Lower leg skin (tissue), 4 donors: ENCODE results near the gene MPP7. TPM values are rescaled to one million over a fixed set of nuclear protein-coding genes. Genes with fewer than 3 reads are reported as not detected.

ENCODE experiments used
- DNase-seq, 2 donors: peaks; one replicate each; pipeline ENCODE4 v3.0.0-alpha.2; 2019; ENCODE audit warnings: low spot score in 2 of 2
- H3K4me3 ChIP-seq: fragments of 200-600 bp; sonication (generic); 2 replicates; pipeline ENCODE4 v1.5.1; 2017; ENCODE audit warnings: mild to moderate bottlenecking, low read depth; ENCODE audit not compliant: poor library complexity, severe bottlenecking
- POLR2A ChIP-seq, 2 donors: fragments of 450-650 bp; IDR thresholded peaks; one replicate each; pipeline ENCODE4 v1.6.1; 2016 to 2017; ENCODE audit warnings: antibody characterized with exemption in 2 of 2, mild to moderate bottlenecking in 1 of 2, moderate library complexity in 1 of 2
- WGBS, 2 donors: methylation state at CpG; one replicate each; pipeline ENCODE4 v1.1.5; 2018; 5-methylcytosine and 5-hydroxymethylcytosine counted together
- intact Hi-C: fragments of 100-400 bp; cut with DNase I; formaldehyde crosslinking; loops from one replicate; pipeline ENCODE4 v1.15.0; 2023; ENCODE audit warnings: low total_unique reads
- total RNA-seq, 4 donors: library from RNA; depleted of rRNA; stranded (reverse); fragments of >200 nt; gene quantifications; one replicate each; pipeline ENCODE4 v1.1.0, GENCODE V29; 2016
- TF ChIP-seq, protein P1 (sequence below), 3 donors: fragments of 450-650 bp; IDR thresholded peaks; one replicate each; pipeline ENCODE4 v1.5.1; 2016; ENCODE audit warnings: antibody characterized with exemption in 3 of 3, mild to moderate bottlenecking in 3 of 3, moderate library complexity in 2 of 3

MPP7 gene
- total RNA-seq, 4 donors from 2014 or later: 48.2 to 66.7 (median 59.0) TPM

DNA sequence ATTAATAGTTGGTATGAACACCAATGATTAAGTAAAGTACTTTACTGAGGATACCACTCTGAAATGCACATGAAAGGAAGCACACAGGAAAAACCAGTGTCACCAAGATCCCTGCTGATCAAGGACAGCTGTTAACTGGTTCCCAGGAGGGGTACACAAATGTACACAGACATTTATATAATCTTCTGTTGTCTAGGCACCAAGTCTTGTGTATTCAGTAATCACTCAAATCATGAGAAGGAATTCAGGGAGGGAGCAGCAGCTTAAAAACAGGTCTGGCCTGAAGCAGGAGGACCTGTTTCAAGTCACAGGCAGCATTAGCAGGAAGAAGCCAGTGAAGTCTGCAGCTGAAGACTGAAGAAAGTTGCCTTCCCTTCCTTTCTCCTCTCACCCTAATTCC lies 18.7 kb downstream of the MPP7 start:
- TF ChIP-seq, protein P1, sequence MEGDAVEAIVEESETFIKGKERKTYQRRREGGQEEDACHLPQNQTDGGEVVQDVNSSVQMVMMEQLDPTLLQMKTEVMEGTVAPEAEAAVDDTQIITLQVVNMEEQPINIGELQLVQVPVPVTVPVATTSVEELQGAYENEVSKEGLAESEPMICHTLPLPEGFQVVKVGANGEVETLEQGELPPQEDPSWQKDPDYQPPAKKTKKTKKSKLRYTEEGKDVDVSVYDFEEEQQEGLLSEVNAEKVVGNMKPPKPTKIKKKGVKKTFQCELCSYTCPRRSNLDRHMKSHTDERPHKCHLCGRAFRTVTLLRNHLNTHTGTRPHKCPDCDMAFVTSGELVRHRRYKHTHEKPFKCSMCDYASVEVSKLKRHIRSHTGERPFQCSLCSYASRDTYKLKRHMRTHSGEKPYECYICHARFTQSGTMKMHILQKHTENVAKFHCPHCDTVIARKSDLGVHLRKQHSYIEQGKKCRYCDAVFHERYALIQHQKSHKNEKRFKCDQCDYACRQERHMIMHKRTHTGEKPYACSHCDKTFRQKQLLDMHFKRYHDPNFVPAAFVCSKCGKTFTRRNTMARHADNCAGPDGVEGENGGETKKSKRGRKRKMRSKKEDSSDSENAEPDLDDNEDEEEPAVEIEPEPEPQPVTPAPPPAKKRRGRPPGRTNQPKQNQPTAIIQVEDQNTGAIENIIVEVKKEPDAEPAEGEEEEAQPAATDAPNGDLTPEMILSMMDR (IDR thresholded peaks at IDR 0.05): no peak
- TF ChIP-seq POLR2A (IDR thresholded peaks at IDR 0.05): no peak
- DNase-seq: peak in 1 of 2 donors; percentile 32
- no peak overlapping the region for H3K4me3 ChIP-seq
- intact Hi-C loops: no loop called here

DNA sequence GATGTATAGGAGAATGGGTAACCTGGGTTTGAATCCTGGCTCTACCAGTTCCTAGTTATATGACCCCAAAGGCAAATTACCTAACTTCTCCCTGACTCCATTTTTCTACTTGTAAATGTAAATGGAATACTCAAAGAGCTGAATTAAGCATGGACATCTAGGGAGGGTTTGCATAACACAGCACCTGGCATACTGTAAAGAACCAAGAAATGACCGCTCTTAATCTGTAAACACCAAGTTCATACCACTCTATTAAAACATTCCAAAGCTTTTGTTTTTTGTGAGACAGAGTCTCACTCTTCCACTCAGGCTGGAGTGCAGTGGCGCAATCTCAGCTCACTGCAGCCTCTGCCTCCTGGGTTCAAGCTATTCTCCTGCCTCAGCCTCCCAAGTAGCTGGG lies 19.6 kb downstream of the MPP7 start:
- no peak for DNase-seq
- 97 to 100% methylated on average over 2 of the region's 2 CpGs for whole genome bisulfite sequencing, 2 donors
- TF ChIP-seq, protein P1 (IDR thresholded peaks at IDR 0.05): no peak
- TF ChIP-seq POLR2A (IDR thresholded peaks at IDR 0.05): no peak
- no peak overlapping the region for H3K4me3 ChIP-seq
- intact Hi-C loops: no loop called here

DNA sequence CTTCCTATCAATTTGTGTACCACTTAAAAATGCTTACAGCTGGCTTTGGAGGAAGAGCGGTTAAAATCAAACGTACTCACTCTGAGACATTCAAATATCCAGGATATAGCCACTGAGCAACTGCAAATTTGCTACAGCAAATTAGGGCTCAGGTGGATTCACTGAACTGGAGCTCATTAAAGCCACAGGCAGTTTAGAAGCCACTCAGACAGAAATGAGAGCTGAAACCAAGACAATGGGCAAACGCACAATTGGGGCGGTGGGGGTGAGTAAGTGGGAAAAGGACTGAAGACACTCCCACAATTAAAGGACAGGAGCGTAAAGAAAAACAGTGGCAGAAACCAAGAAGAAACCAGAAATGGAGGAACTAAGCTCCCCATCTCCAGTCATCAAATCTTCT lies 20.5 kb downstream of the MPP7 start:
- no peak overlapping the region for H3K4me3 ChIP-seq
- 80 to 82% methylated on average over 5 of the region's 5 CpGs for WGBS, 2 donors
- no peak for DNase-seq
- TF ChIP-seq POLR2A (IDR thresholded peaks at IDR 0.05): no peak
- TF ChIP-seq, protein P1 (IDR thresholded peaks at IDR 0.05): no peak
- intact Hi-C loops: no loop called here

DNA sequence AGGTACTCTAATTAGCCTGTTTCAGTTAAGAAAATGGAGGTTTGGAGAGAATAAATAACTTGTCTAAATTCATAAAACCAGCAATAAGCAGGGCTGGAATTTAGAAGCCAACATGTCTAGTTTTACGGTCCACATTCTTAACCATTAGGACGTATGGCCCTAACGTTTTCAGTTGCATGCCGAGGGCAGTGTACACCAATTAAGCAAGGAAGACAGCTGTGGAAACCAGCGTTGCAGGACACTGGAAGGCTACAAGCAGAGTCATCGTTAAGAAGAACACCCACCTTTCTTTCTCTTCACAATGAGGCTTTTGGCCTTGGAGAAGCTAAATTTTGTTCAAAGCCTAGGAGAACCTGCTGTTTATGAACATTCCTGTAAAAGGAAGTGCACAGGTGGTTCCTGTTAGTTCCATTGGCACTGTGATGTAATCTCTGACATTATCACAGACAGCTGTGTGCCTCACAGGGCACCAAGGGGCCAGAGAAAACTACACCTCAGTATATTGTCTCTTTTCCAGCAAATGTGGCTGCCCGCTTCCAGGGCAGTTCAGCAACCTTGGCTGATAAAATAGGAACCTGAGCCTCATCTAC lies 21.0 kb downstream of the MPP7 start:
- WGBS, 2 donors: 65 to 72% methylated on average over 7 of the region's 7 CpGs
- TF ChIP-seq POLR2A (IDR thresholded peaks at IDR 0.05): no peak
- TF ChIP-seq, protein P1 (IDR thresholded peaks at IDR 0.05): no peak
- H3K4me3 ChIP-seq: no peak overlapping the region
- intact Hi-C loops: no loop called here
- no peak for DNase-seq

DNA sequence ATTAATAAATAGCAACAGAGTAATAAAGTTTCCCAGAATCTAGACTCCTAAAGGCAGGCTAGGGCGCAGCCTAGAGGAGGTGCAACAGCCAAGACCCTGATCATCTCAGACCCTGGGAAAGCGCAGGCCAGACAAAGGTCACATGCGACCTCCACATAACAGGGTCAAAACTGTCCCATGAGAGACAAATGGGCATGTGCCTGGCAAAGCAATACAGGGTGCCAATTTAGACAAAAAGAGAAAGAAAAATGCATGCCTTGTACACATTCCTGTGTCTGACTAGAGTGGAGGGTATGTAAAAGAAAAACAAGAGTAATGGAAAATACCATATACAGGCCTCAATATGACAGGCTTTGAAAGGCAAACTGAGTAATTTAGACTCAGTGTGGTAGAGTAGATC lies 22.2 kb downstream of the MPP7 start:
- H3K4me3 ChIP-seq: no peak overlapping the region
- no peak for DNase-seq
- intact Hi-C loops: no loop called here
- no peak for TF ChIP-seq POLR2A (IDR thresholded peaks at IDR 0.05)
- TF ChIP-seq, protein P1 (IDR thresholded peaks at IDR 0.05): no peak
- WGBS, 2 donors: 74 to 88% methylated on average over 3 of the region's 3 CpGs

DNA sequence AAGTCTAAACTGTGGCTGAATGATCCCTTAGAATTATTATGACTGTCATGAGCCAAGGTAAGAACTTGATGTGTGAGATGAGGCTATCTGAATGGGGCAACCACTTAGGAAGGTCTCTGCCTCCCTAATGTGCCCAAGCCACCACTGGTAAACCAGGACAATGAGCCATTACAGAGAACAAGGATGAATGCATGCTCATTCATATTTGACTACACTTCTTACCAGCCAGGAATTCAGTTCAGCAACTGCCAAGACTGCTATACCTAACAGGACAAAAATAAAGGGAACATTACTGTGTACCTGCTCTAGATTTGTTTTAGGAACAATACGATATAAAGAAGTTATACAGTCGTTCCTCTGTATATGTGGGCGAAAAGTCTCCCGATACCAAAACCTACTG lies 23.0 kb downstream of the MPP7 start:
- no peak for TF ChIP-seq POLR2A (IDR thresholded peaks at IDR 0.05)
- TF ChIP-seq, protein P1 (IDR thresholded peaks at IDR 0.05): no peak
- DNase-seq: no peak
- WGBS, 2 donors: 79 to 91% methylated on average over 4 of the region's 4 CpGs
- H3K4me3 ChIP-seq: no peak overlapping the region
- intact Hi-C loops: no loop called here
